ENCODE results near the gene NTM.

NTM gene

DNA sequence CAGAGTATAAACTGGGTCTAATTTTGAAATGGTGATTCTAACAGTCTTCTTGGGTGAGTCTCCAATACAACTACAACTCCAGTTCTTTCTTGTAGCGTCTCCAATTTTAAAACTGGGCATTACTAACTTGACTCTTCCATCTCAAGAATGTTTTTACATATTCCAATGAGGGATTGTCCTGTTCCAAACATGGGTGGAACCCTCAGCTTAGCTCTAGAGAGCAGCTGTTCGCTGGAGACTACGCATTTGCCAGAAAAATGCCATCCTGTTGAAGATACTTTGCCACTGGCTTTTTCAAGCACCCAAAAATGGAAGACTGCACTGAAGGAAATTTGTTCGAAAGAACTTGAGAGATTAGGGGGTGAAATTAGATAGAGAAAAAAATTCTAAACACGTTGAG is 870.0 kb downstream of the NTM start:
- TF ChIP-seq, protein P1, sequence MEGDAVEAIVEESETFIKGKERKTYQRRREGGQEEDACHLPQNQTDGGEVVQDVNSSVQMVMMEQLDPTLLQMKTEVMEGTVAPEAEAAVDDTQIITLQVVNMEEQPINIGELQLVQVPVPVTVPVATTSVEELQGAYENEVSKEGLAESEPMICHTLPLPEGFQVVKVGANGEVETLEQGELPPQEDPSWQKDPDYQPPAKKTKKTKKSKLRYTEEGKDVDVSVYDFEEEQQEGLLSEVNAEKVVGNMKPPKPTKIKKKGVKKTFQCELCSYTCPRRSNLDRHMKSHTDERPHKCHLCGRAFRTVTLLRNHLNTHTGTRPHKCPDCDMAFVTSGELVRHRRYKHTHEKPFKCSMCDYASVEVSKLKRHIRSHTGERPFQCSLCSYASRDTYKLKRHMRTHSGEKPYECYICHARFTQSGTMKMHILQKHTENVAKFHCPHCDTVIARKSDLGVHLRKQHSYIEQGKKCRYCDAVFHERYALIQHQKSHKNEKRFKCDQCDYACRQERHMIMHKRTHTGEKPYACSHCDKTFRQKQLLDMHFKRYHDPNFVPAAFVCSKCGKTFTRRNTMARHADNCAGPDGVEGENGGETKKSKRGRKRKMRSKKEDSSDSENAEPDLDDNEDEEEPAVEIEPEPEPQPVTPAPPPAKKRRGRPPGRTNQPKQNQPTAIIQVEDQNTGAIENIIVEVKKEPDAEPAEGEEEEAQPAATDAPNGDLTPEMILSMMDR (IDR thresholded peaks at IDR 0.05; ENCODE audit: extremely low read depth, missing control alignments), result no peak
- no peak for DNase-seq (ENCODE audit: low spot score)

DNA sequence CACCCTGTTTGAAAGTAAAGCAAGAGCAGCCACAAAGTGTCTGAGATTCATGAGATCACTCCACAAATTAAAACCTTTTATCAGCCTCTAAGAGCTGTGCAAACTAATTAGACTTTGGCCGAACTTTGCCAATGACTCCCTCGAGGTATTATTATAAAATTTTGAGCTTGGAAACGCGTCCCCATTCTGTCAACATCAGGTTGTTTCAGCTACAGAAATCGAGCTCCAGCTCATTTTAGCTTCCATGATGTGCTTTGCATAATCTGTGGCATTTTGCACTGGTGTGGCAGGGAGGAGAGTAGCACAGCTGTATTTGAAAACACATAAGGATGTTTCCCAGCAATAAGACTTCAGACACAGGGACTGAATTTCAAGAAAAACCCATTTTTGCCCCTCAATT is 872.2 kb downstream of the NTM start:
- TF ChIP-seq, protein P1 (IDR thresholded peaks at IDR 0.05; ENCODE audit: extremely low read depth, missing control alignments), result no peak
- DNase-seq (ENCODE audit: low spot score), result no peak

DNA sequence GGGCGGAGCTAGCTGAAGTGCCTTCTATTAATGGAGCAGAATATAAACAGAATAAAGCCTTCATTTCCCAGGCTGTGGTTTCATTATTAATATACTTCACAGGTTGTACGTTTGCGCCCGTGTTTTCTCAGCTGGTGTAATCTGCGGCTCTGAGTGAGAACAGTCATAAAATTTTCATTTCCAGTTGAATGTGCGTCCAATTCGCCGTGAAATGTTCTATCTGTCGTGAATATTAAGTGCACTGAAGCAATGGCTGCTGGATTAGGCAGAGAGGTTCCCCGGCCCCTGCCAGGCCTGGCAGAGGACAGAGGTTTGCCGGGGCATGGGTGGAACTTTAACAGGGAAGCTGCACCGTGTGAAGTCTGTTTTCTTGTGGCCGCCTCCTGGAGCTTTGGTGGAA is 874.4 kb downstream of the NTM start:
- TF ChIP-seq, protein P1 (IDR thresholded peaks at IDR 0.05; ENCODE audit: extremely low read depth, missing control alignments), result no peak
- DNase-seq (ENCODE audit: low spot score), result no peak

DNA sequence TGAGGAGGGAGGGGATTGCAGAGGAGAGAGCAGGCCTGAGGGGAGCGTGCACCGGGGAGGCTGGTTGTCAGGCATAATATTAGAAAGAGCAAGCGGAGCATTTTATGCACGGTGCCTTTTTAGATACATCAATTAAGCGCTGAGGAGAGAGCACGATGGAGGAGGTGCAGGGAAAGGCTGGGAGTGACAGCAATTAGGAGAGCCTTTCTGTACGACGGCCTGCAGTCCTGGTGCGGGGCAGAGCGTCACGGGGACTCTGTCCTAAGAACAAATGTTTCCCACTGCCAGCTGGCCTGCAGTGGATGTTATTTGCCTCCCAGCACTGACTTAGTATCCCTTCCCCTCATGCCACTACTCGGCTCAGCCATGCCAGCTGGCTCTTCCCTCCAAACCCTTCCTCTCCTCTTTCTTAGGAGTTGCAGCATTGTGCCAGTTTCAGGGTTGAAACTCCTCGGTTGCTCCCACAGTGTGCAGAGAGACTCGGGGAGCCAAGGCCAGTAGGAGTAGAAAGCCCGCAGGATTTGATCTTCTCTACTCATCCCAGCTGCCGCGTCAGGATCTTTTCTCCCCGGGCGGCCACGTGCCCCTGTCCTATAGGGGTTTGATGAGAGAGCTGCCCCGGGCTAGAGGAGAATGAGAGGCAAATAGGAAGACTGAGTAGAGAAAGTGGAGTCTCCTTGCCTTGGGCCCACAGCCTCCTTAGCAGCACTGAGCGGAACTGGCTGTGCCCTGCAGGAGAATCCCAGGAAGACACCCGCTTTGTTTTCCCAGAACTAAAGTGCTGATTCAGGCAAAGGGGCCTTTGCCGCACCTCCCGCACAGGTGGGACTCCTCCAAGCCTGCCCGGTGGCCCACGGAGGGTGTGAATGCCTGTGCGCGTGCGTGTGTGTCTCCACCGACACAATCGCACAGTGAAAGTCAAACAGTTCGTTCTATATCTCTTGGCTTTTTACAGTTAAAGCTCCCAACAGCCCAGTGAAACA is 875.3 kb downstream of the NTM start:
- DNase-seq (ENCODE audit: low spot score), result no peak

DNA sequence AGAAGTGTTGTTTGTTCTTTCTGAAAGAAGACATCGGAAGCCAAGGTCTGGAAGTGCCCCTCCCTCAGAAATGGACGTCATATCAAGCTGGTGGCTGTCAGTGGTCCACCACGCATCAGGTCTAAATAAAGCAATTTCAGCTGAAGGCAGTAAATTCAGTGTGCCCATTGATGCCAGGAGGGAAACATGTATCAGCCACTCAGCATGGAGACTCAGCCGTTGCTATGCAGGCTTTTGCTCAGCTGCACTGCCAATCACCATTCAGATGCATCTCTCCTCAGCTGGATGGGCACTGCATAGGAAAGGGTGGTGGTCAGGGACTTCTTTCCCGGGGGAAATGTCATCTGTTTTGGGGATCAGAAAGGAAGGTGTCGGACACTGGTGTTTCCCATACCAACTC is 878.2 kb downstream of the NTM start:
- DNase-seq (ENCODE audit: low spot score), result no peak
- TF ChIP-seq, protein P1 (IDR thresholded peaks at IDR 0.05; ENCODE audit: extremely low read depth, missing control alignments), result no peak

More for the DNA sequence above, 875.3 kb downstream of the NTM start:
- TF ChIP-seq, protein P1 (IDR thresholded peaks at IDR 0.05; ENCODE audit: extremely low read depth, missing control alignments), result no peak

DNA sequence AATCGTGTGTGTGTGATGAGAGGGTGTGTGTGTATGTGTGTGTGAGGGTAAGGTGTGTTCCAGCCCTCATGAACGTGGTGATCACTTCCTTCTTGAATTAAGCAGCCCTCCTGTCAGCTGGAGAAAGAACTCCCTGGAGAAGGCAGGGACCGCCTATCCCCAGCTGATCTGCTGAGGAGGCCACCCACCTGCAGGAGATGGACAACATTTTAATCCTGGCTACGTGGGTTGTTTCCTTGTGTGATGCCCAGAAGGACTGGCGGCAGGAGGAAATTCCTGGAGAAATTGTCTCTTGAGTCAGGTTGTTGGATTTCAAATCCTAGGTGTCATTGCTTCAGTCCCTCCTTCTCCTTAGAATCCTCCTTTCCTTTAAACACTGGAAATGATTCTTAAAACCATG is 878.8 kb downstream of the NTM start:
- DNase-seq (ENCODE audit: low spot score), result no peak
- TF ChIP-seq, protein P1 (IDR thresholded peaks at IDR 0.05; ENCODE audit: extremely low read depth, missing control alignments), result no peak

DNA sequence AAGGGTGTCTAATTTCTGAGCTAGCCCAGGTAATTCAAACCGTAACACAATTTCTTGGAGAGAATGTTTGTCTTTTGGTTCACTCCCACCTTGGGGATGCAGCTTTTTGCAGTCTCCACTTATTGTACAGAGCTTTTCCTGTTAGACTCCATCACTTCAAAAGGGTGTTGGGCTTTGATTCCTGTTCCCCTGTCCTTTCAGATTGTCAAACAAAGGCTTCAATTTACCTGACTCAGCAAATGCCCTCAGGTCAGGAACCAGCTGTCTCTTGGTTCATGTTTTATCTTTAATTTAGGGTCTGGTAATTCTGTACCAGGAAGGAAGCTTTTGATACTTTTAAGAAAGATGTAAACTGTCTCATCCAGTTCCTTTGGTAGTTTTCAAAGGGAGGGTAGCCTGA is 880.6 kb downstream of the NTM start:
- no peak for DNase-seq (ENCODE audit: low spot score)
- TF ChIP-seq, protein P1 (IDR thresholded peaks at IDR 0.05; ENCODE audit: extremely low read depth, missing control alignments), result no peak
